BLaER1 treated with 17β-estradiol and CSF1 and Interleukin-3, amounts not matched to agents 10 nM and 100 nM (cell line): ENCODE results near the gene MYOZ2.
A peak's percentile ranks its signal among the peaks of the same experiment; 100 is the strongest.
"Not testable (repeated sequence)": the region's sequence is repeated elsewhere in the genome, so short reads cannot be mapped to it uniquely, and the experiment has no call there.

Source experiments
- H3K27ac ChIP-seq, 11 experiments: shearing (Covaris generic); formaldehyde crosslinking; 2 replicates each; pipeline ENCODE4 v1.8.1; 2022
- H3K27me3 ChIP-seq, 11 experiments: shearing (Covaris generic); formaldehyde crosslinking; 2 replicates each; pipeline ENCODE4 v1.8.1; 2022
- H3K36me3 ChIP-seq, 11 experiments: shearing (Covaris generic); formaldehyde crosslinking; 2 replicates each; pipeline ENCODE4 v1.8.1; 2022
- H3K4me1 ChIP-seq, 10 experiments: shearing (Covaris generic); formaldehyde crosslinking; 2 replicates each; pipeline ENCODE4 v1.8.1; 2022
- H3K4me2 ChIP-seq, 11 experiments: shearing (Covaris generic); formaldehyde crosslinking; 2 replicates each; pipeline ENCODE4 v1.8.1; 2022
- H3K4me3 ChIP-seq, 10 experiments: shearing (Covaris generic); formaldehyde crosslinking; 2 replicates each; pipeline ENCODE4 v1.8.1; 2022
- H3K9ac ChIP-seq, 11 experiments: shearing (Covaris generic); formaldehyde crosslinking; 2 replicates each; pipeline ENCODE4 v1.8.1; 2022
- H3K9me3 ChIP-seq, 11 experiments: shearing (Covaris generic); formaldehyde crosslinking; replicated peaks in 1 of 11; 2 replicates each; pipeline ENCODE4 v1.8.1; 2022
- H4K20me1 ChIP-seq, 11 experiments: shearing (Covaris generic); formaldehyde crosslinking; 2 replicates each; pipeline ENCODE4 v1.8.1; 2022
- Cebpa-rat ChIP-seq, 11 experiments: shearing (Covaris generic); IDR thresholded peaks; 2 replicates each; pipeline ENCODE4 v1.8.1; 2022

The MYOZ2 gene

DNA sequence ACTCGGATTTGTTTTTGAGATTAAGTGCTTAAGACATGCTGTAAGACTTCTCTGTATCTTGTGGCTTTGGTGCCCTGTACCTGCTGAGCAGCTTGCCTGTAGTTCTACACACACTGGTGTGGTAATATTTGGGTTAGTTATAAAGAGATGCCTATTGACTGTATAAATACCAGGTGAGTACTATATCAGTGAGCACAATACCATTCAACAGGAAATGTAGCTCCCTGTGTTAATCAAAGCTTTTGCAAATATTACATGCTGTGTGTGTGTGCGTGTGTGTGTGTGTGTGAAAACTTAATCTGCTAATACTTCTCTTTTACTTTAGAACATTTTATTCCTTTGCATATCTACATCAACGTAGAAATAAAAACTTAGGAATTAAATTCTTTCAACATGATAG, 30.1 kb downstream of the MYOZ2 start:
- H3K36me3 ChIP-seq: no peaks in the 10 kb centered on the region
- no peak for TF ChIP-seq Cebpa-rat (IDR thresholded peaks at IDR 0.05)
- no peak overlapping the region for H3K27ac ChIP-seq
- no peak overlapping the region for H3K9ac ChIP-seq
- H3K4me2 ChIP-seq: no peak overlapping the region
- H3K9me3 ChIP-seq: no peaks in the 10 kb centered on the region; a peak in 1 of 22 replicates
- no peak overlapping the region for H3K4me3 ChIP-seq
- H3K27me3 ChIP-seq: no peaks in the 10 kb centered on the region
- no peaks in the 10 kb centered on the region for H4K20me1 ChIP-seq
- no peaks in the 10 kb centered on the region for H3K4me1 ChIP-seq

DNA sequence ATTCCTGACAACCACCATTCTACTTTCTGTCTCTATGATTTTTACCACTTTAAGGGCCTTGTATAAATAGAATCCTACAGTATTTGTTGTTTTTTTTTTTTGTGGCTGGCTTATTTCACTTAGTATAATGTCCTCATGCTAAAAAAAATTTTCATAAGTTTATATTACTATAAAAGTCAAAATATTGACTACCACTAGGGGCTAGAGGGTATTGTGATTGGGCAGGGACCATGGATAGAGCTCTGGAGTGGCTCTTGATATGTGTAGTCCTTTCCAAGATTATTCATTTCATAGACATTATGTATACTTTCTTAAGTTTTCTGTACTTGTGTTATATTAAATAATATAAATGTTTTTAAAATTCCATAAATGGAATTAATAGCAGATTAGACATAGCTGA, 34.6 kb downstream of the MYOZ2 start:
- no peak overlapping the region for H3K4me3 ChIP-seq
- no peak overlapping the region for H3K4me2 ChIP-seq
- H3K36me3 ChIP-seq: no peaks in the 10 kb centered on the region
- no peaks in the 10 kb centered on the region; a peak in 1 of 22 replicates for H3K9me3 ChIP-seq
- H4K20me1 ChIP-seq: no peaks in the 10 kb centered on the region
- peaks cover 0 to 8% (median 0%) of the 10 kb centered on the region in 10 experiments; a peak in 2 of 20 replicates for H3K4me1 ChIP-seq
- no peak for TF ChIP-seq Cebpa-rat (IDR thresholded peaks at IDR 0.05)
- no peak overlapping the region for H3K9ac ChIP-seq
- H3K27me3 ChIP-seq: no peaks in the 10 kb centered on the region
- no peak overlapping the region for H3K27ac ChIP-seq

DNA sequence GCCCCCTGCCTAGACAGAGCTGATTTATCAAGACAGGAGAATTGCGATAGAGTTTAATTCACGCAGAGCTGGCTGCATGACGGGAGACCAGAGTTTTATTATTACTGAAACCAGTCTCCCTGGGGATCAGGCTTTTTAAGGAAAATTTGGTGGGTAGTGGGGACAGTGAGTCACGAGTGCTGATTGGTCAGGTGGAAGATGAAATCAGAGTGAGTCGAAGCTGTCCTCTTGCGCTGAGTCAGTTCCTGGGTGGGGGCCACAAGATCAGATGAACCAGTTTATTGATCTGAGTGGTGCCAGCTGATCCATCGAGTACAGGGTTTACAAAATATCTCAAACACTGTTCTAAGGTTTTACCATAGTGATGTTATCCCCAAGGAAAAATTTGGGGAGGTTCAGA, 36.6 kb downstream of the MYOZ2 start:
- H3K4me1 ChIP-seq: peaks cover 0 to 8% (median 0%) of the 10 kb centered on the region in 10 experiments; a peak in 2 of 20 replicates
- no peaks in the 10 kb centered on the region for H4K20me1 ChIP-seq
- H3K4me2 ChIP-seq: peak overlapping the region in 1 of 11 experiments; percentile 20; a peak in 1 of 22 replicates
- H3K9ac ChIP-seq: no peak overlapping the region
- no peaks in the 10 kb centered on the region for H3K36me3 ChIP-seq
- no peak for TF ChIP-seq Cebpa-rat (IDR thresholded peaks at IDR 0.05)
- H3K9me3 ChIP-seq: no peaks in the 10 kb centered on the region; a peak in 1 of 22 replicates
- H3K27ac ChIP-seq: no peak overlapping the region
- H3K27me3 ChIP-seq: no peaks in the 10 kb centered on the region
- H3K4me3 ChIP-seq: no peak overlapping the region

DNA sequence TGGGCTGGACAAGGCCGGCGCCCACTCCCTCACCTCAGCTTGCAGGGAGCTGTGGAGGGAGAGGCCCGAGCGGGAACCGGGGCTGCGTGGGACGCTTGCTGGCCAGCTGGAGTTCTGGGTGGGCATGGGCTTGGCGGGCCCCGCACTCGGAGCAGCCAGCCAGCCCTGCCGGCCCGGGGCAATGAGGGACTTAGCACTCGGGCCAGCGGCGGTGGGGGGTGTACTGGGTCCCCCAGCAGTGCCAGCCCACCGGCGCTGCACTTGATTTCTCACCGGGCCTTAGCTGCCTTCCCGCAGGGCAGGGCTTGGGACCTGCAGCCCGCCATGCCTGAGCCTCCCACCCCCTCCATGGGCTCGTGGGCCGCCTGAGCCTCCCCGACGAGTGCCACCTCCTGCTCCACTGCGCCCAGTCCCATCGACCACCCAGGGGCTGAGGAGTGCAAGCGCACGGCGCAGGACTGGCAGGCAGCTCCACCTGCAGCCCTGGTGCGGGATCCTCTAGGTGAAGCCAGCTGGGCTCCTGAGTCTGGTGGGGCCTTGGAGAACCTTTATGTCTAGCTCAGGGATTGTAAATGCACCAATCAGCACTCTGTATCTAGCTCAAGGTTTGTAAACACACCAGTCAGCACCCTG, 38.2 kb downstream of the MYOZ2 start:
- H4K20me1 ChIP-seq, H3K4me1 ChIP-seq, H3K36me3 ChIP-seq, H3K9ac ChIP-seq, H3K4me2 ChIP-seq, H3K4me3 ChIP-seq, H3K27ac ChIP-seq, H3K9me3 ChIP-seq, H3K27me3 ChIP-seq: not testable (repeated sequence)

DNA sequence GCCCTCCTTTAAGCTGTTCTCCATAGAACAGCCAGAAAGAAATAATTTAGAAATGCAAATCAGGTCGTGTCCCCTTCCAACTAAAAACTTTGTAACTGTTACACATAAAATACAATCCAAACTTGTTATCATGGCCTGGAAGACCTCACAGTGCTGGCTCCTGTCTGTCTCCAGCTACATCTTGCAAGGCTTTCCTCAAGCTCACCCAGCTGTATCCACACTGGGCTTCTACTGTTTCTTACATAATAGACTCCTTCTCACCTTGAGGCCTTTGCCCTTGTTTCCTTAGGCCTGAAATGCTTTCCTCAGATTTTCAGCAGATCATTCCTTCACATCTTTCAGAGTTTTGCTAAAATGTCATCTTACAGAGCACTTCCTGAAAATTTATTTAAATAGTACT, 43.4 kb downstream of the MYOZ2 start:
- Histone ChIP-seq H3K4me2 (no peak overlapping the region), H3K36me3 (no peaks in the 10 kb centered on the region), H3K9me3 (no peaks in the 10 kb centered on the region), H3K27me3 (no peaks in the 10 kb centered on the region), H4K20me1 (no peaks in the 10 kb centered on the region), H3K4me1 (no peaks in the 10 kb centered on the region), H3K27ac (no peak overlapping the region), H3K4me3 (no peak overlapping the region), H3K9ac (no peak overlapping the region)
- TF ChIP-seq Cebpa-rat (IDR thresholded peaks at IDR 0.05): no peak

DNA sequence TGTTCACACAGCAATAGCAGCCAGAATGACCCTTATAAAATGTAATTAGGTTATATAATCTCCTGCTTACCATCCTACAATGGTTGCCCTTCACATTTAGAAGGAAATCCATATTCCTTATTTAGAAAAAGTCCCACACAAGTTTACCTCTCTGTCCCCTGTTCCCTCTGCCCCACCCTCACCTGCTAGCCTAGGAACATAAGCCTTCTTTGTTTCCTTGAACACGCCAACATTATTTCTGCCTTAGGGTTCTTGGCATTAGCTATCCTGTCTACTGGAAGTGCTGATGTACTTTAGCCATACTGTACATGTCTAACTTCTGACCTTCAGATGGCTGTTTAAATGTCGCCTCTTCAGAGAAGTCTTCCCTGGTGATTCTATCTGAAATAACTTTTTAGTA, 48.5 kb downstream of the MYOZ2 start:
- Histone ChIP-seq H4K20me1 (no peaks in the 10 kb centered on the region), H3K9me3 (no peaks in the 10 kb centered on the region), H3K4me3 (no peak overlapping the region), H3K4me1 (no peaks in the 10 kb centered on the region), H3K36me3 (no peaks in the 10 kb centered on the region), H3K4me2 (no peak overlapping the region), H3K27ac (no peak overlapping the region), H3K9ac (no peak overlapping the region), H3K27me3 (no peaks in the 10 kb centered on the region)
- no peak for TF ChIP-seq Cebpa-rat (IDR thresholded peaks at IDR 0.05)

DNA sequence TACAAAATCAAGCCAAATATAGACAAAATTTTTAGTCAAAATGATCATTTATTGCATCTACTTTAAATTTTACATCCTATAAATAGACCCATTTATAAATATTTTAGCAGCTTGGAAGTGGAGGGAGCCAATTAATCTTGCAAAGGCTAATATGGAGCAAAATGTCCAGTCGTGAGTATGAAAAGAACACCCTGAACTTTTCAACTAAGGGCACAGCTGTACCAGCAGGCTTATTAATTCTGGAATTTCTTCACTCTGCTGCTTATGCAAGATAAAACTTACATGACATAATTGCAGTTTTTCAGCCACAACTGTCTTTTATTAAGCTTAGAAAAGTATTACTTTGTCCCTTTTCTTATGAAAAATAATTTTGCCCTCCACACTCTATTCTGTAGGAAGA, 54.0 kb downstream of the MYOZ2 start:
- no peak overlapping the region for H3K4me3 ChIP-seq
- H3K4me1 ChIP-seq: no peaks in the 10 kb centered on the region
- H3K36me3 ChIP-seq: no peaks in the 10 kb centered on the region
- H3K4me2 ChIP-seq: no peak overlapping the region
- TF ChIP-seq Cebpa-rat (IDR thresholded peaks at IDR 0.05): no peak
- H3K9me3 ChIP-seq: no peaks in the 10 kb centered on the region
- H3K27me3 ChIP-seq: no peaks in the 10 kb centered on the region
- H3K27ac ChIP-seq: no peak overlapping the region
- no peak overlapping the region for H3K9ac ChIP-seq
- no peaks in the 10 kb centered on the region for H4K20me1 ChIP-seq

DNA sequence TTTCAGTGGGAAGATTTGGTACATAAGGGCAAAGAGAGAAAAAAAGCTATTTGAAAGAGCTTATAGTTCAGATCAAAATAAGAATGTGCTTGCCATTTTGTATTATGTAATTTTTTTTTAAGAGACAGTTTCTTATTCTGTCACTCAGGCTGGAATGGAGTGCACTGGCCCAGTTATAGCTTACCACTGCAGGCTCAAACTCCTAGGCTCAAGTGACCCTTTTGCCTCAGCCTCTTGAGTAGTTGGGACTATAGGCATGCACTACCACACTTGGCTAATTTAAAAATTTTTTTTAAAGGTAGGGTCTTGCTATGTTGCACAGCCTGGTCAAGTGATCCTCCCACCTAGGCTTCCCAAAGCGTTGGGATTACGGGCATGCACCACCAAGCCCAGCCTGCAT, 54.7 kb downstream of the MYOZ2 start:
- Histone ChIP-seq H3K4me2 (no peak overlapping the region), H3K27me3 (no peaks in the 10 kb centered on the region), H3K4me1 (no peaks in the 10 kb centered on the region), H3K9ac (no peak overlapping the region), H4K20me1 (no peaks in the 10 kb centered on the region), H3K36me3 (no peaks in the 10 kb centered on the region), H3K27ac (no peak overlapping the region), H3K9me3 (no peaks in the 10 kb centered on the region), H3K4me3 (no peak overlapping the region)
- TF ChIP-seq Cebpa-rat (IDR thresholded peaks at IDR 0.05): no peak

DNA sequence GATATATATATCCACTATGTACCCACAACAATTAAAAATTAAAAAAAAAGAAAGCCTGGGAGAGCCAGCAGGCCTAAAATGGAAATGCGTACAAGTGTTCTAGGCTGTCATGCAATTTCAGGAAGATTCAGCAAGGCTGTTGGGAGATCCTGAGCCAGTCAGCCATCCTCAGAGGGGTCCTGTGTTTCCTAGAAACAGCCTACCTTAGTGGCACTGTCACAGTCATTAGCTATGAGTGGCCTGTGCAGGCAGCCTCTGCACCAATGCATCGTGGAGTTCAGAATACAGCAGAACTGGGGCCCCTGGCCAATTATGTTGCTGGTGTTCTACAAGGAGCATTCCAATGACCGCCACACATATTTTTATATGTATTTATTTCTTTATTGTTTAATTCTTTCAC, 55.9 kb downstream of the MYOZ2 start:
- Histone ChIP-seq H3K9ac (no peak overlapping the region), H3K27me3 (no peaks in the 10 kb centered on the region), H3K9me3 (peaks cover 0 to 4% (median 0%) of the 10 kb centered on the region in 11 experiments; a peak in 1 of 22 replicates), H3K4me2 (no peak overlapping the region), H3K27ac (no peak overlapping the region), H4K20me1 (no peaks in the 10 kb centered on the region), H3K36me3 (no peaks in the 10 kb centered on the region), H3K4me3 (no peak overlapping the region), H3K4me1 (no peaks in the 10 kb centered on the region)
- TF ChIP-seq Cebpa-rat (IDR thresholded peaks at IDR 0.05): no peak

DNA sequence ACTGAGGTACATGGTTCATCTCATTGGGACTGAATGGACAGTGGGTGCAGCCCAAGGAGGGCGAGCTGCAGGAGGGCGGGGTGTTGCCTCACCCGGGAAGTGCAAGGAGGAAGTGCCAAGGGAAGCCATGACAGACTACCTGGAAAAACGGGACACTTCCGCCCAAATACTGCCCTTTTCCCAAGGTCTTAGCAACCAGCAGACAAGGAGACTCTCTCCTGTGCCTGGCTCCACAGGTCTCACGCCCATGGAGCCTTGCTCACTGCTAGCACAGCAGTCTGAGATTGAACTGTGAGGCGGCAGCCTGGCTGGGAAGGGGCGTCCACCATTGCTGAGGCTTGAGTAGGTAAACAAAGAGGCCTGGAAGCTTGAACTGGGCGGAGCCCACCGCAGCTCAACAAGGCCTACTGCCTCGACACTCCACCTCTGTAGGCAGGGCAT, 62.2 kb downstream of the MYOZ2 start:
- Histone ChIP-seq H3K4me3 (no peak overlapping the region), H3K4me1 (0 out of 20 replicates have a peak, but pooled peaks cover 0 to 4% (median 0%) of the 10 kb centered on the region in 10 experiments), H3K9me3 (peaks cover 0 to 15% (median 4%) of the 10 kb centered on the region in 11 experiments; a peak in 5 of 22 replicates), H3K27ac (no peak overlapping the region), H4K20me1 (no peaks in the 10 kb centered on the region), H3K9ac (no peak overlapping the region), H3K27me3 (no peaks in the 10 kb centered on the region), H3K4me2 (no peak overlapping the region), H3K36me3 (no peaks in the 10 kb centered on the region)
- TF ChIP-seq Cebpa-rat (IDR thresholded peaks at IDR 0.05): no peak
